HuH-7 (cell line): ENCODE results near the gene MORN5.

ENCODE experiments used
- DNase-seq: peaks from one replicate; pipeline ENCODE4 v3.0.0; 2011; ENCODE audit warnings: low spot score

Gene MORN5

DNA sequence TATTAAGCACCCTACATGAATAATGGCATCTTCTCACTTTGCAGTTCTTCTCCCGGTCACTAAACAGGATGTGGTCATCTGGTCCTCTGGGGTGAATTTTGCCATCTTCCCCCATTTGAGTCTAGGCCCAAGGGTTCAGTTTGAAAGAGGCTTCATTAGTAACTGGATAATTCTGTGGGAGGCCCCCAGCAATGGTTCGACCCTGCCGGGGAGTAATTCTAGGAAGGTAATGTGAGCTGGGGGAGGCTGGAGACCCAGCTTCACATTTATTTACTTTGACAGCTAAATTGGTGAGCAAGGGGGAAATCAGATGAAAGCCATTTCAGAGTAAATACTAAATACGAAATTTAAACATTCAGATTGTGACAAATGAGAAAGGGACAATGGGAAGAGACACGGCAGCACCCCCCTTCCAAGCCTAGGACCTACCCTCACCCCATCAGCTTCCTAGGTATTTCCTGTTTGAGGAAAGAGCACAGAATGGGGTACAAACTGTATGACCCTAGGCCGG is 73.1 kb downstream of the MORN5 start:
- no peak for DNase-seq

DNA sequence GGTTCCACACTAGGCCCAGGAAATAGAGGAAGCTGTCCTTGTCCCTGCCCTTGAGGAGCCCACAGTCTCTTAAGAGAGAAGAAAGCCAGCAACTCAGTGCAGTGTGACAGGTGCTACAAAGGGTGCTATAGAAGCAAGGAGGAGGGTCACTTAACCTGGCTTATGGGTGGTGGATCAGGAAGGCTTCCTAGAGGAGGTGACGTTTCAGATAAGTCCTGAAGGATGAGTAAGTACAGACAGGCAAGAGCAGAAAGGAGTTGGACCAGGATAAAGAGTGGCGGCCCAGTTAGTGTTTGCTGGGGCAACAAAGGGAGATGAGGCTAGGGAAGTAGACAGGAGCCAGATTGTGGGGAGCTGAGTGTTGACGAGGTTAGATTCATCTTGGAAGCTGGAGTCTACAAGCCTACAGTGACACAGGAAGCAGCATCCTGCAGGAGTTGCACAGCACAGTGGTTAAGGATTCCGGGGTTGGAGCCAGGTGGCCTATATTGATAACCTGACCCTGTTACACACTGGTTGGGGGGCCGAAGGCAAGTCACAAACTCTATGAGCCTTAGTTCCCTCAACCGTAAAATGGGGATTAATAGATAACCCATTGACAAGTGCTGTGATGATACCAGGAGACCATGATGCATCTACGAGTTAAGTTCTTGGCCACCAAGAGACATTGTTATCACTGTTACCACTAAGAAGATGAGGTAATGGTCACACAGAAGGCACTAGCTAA is 74.5 kb downstream of the MORN5 start:
- DNase-seq, result no peak

- no peak for DNase-seq
Observed at GRCh38 chr9:122236681-122237080, 77.0 kb downstream of the MORN5 start.

DNA sequence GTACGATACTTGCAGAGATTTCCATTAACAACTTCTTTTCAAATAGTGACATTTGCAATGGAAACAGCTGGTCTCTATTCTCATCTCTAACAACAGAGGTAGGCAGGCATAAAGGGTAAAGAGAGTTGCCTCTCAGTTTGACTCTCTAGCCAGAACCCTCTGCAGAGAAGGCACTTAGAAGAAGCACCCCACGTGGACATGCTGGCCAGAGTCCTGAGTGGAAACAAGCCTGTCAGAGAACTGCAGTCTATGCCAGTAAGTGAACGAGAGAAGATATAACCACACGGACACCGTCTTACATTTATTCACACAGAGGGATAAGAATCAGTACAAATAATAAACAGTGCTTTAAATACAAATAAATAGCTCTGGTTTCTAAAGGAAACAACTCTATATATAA is 80.0 kb downstream of the MORN5 start:
- DNase-seq, result no peak

DNA sequence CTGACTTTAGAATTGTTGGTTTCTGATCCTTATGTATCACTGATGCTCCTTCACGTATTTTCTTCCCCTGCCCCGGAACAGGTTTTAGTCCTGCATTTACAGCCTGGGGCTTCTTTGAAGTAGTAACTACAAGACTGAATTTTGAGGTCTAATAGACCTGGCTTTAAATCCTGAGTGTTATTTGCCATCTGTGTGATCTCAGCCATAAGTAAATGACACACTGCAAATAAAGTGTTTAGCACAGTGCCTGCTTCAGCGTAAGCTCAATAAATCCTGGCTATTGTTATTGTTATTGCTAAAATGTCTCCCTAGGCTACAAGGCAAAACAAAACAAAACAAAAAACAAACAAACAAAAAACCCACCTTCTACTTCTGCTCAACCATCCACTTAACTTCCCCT is 84.6 kb downstream of the MORN5 start:
- no peak for DNase-seq

GRCh38 chr9:122246666-122247065 is 87.0 kb downstream of the MORN5 start:
- DNase-seq, result no peak

DNA sequence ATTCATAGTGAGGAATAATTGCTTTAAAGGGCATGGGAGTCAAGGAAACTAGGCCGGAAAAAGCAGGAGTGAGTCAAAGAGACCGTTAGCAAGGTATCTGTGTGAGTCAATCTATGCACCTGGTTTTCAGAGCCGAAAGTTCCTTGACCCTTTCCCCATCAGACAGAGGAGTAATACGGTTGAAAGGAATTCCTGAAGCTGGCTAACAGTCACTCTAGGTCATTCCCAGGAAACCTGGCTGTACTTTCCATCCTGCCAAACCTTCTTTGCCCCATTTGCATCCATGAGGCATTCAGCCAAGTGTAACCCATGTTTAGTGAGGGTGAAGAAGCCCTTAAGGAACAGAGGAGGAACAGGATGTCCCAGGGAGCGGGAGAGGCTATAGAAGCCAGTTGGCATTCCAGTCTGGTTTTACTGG is 88.7 kb downstream of the MORN5 start:
- no peak for DNase-seq
